Transverse colon (tissue), 4 donors: ENCODE measurements around the gene AZU1. TPM values are rescaled to one million over a fixed set of nuclear protein-coding genes. Genes with fewer than 3 reads are reported as not detected.
A peak's percentile ranks its signal among the peaks of the same experiment; 100 is the strongest.

Source experiments
- DNase-seq: peaks from one replicate; pipeline ENCODE4 v3.0.0-alpha.2; 2019
- H3K27ac ChIP-seq, 4 donors: fragments of 200-600 bp; sonication (generic); 2 replicates each; pipeline ENCODE4 v1.5.1; 2016 to 2018; ENCODE audit warnings: inconsistent platforms in 4 of 4
- H3K27me3 ChIP-seq: fragments of 200-600 bp; sonication (generic); 2 replicates; pipeline ENCODE4 v1.5.1; 2017; ENCODE audit warnings: inconsistent platforms
- H3K36me3 ChIP-seq, 4 donors: fragments of 200-600 bp; sonication (generic); 2 replicates each; pipeline ENCODE4 v1.5.1; 2017 to 2019; ENCODE audit warnings: inconsistent platforms in 4 of 4
- H3K4me1 ChIP-seq, 4 donors: fragments of 200-600 bp; sonication (generic); 2 replicates each; pipeline ENCODE4 v1.5.1; 2017 to 2020; ENCODE audit warnings: inconsistent platforms in 4 of 4
- H3K4me3 ChIP-seq, 4 donors: fragments of 200-600 bp; sonication (generic); 1 replicate in 1 of 4; 2 replicates in 3 of 4; pipeline versions ENCODE4 v1.5.1 to v1.6.1; 2017 to 2019; ENCODE audit warnings: inconsistent platforms in 4 of 4
- H3K9me3 ChIP-seq, 2 donors: fragments of 200-600 bp; sonication (generic); 2 replicates each; pipeline ENCODE4 v1.5.1; 2017 to 2019; ENCODE audit warnings: inconsistent platforms in 2 of 2
- EP300 ChIP-seq: sonication (generic); formaldehyde crosslinking; IDR thresholded peaks from one replicate; pipeline ENCODE4 v1.6.1; 2017; ENCODE audit warnings: antibody characterized with exemption, low read depth
- POLR2A ChIP-seq: fragments of 450-650 bp; IDR thresholded peaks from one replicate; pipeline ENCODE4 v1.6.1; 2016; ENCODE audit warnings: antibody characterized with exemption, mild to moderate bottlenecking, moderate library complexity
- POLR2AphosphoS5 ChIP-seq, 3 donors: sonication (generic); formaldehyde crosslinking; IDR thresholded peaks; one replicate each; pipeline ENCODE4 v1.6.1; 2016; ENCODE audit warnings: antibody characterized with exemption in 3 of 3
- WGBS, 2 donors: methylation state at CpG; one replicate each; pipeline ENCODE4 v1.1.5; 2018; ENCODE audit warnings: low coverage in 1 of 2; 5-methylcytosine and 5-hydroxymethylcytosine counted together
- in situ Hi-C, 4 donors: fragments of 200-750 bp; cut with MboI; loops; one replicate each; pipeline versions ENCODE4 v1.15.0 to v1.15.1; 2017; ENCODE audit warnings: low sequenced_read_pairs in 3 of 4, low pct_ligation_motif_present in 1 of 4, low pct_unique_long_range_greater_than_20kb in 1 of 4
- intact Hi-C: fragments of 100-400 bp; cut with DNase I; formaldehyde crosslinking; loops from one replicate; pipeline ENCODE4 v1.15.1; 2023; ENCODE audit warnings: low total_unique reads
- total RNA-seq, 4 donors: library from RNA; depleted of rRNA; stranded (reverse); fragments of >200 nt; gene quantifications; one replicate each; pipeline ENCODE4 v1.1.0, GENCODE V29; 2016
- TF ChIP-seq, protein P1 (sequence below), 5 experiments: fragments of 200-600 bp in 3 of 5; fragments of 450-650 bp in 2 of 5; sonication (generic) in 3 of 5; IDR thresholded peaks; 1 replicate in 2 of 5; 2 replicates in 3 of 5; pipeline ENCODE4 v1.5.1; 2016 to 2017; ENCODE audit warnings: antibody characterized with exemption in 5 of 5, inconsistent platforms in 3 of 5, mild to moderate bottlenecking in 2 of 5, moderate library complexity in 1 of 5

Gene AZU1
- total RNA-seq, 4 donors from 2014 or later, result not detected

DNA sequence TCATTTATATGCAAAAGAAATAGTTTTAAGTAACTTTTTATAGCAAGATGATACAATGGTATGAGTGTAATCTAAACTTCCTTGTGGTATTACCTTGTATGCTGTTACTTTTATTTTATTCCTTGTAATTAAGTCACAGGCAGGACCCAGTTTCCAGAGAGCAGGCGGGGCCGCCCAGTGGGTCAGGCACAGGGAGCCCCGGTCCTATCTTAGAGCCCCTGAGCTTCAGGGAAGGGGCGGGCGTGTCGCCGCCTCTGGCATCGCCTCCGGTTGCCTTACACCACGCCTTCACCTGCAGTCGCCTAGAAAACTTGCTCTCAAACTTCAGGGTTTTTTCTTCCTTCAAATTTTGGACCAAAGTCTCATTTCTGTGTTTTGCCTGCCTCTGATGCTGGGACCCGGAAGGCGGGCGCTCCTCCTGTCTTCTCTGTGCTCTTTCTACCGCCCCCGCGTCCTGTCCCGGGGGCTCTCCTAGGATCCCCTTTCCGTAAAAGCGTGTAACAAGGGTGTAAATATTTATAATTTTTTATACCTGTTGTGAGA, 16.1 kb upstream of the AZU1 start:
- in situ Hi-C loops (no loop called here), intact Hi-C loops (no loop called here)
- peaks cover 0 to 61% (median 33%) of the 10 kb centered on the region in 4 donors for H3K36me3 ChIP-seq

DNA sequence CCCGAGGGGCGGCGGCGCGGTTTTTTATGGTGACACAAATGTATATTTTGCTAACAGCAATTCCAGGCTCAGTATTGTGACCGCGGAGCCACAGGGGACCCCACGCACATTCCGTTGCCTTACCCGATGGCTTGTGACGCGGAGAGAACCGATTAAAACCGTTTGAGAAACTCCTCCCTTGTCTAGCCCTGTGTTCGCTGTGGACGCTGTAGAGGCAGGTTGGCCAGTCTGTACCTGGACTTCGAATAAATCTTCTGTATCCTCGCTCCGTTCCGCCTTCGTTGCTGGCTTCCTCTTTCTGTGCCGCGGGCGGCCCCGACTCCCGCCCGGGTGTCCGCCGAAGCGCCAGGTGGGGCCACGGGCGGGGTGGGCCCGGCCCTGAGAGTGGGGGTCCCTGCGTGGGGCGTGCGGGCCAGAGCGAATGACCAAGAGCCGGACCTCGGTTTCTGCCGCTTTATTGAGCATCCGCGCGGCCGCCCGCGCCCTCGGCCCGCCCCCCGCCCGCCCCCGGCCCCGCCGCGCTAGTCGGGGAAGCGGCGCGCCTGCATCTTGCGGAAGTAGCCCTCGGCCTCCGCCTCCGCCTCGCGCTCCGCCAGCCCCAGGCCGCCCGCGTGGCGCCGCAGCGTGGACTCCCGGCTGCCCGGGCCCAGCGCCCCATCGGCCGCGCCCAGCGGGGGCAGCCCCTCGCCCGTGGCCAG, 15.4 kb upstream of the AZU1 start:
- peaks cover 0 to 55% (median 27%) of the 10 kb centered on the region in 4 donors for H3K36me3 ChIP-seq
- in situ Hi-C loops, result no loop called here

More for the DNA sequence above, 16.1 kb upstream of the AZU1 start:
- no peaks in the 10 kb centered on the region for H3K27me3 ChIP-seq
- no peaks in the 10 kb centered on the region for H3K4me1 ChIP-seq
- TF ChIP-seq, protein P1, sequence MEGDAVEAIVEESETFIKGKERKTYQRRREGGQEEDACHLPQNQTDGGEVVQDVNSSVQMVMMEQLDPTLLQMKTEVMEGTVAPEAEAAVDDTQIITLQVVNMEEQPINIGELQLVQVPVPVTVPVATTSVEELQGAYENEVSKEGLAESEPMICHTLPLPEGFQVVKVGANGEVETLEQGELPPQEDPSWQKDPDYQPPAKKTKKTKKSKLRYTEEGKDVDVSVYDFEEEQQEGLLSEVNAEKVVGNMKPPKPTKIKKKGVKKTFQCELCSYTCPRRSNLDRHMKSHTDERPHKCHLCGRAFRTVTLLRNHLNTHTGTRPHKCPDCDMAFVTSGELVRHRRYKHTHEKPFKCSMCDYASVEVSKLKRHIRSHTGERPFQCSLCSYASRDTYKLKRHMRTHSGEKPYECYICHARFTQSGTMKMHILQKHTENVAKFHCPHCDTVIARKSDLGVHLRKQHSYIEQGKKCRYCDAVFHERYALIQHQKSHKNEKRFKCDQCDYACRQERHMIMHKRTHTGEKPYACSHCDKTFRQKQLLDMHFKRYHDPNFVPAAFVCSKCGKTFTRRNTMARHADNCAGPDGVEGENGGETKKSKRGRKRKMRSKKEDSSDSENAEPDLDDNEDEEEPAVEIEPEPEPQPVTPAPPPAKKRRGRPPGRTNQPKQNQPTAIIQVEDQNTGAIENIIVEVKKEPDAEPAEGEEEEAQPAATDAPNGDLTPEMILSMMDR (IDR thresholded peaks at IDR 0.05), result no peak
- TF ChIP-seq POLR2AphosphoS5 (IDR thresholded peaks at IDR 0.05), result no peak
- no peak for TF ChIP-seq POLR2A
- no peak overlapping the region for H3K27ac ChIP-seq
- H3K4me3 ChIP-seq, result no peak overlapping the region
- H3K9me3 ChIP-seq, result no peaks in the 10 kb centered on the region
- no peak for DNase-seq
- 92 to 94% methylated on average over 9 to 20 of the region's 20 CpGs for WGBS, 2 donors

DNA sequence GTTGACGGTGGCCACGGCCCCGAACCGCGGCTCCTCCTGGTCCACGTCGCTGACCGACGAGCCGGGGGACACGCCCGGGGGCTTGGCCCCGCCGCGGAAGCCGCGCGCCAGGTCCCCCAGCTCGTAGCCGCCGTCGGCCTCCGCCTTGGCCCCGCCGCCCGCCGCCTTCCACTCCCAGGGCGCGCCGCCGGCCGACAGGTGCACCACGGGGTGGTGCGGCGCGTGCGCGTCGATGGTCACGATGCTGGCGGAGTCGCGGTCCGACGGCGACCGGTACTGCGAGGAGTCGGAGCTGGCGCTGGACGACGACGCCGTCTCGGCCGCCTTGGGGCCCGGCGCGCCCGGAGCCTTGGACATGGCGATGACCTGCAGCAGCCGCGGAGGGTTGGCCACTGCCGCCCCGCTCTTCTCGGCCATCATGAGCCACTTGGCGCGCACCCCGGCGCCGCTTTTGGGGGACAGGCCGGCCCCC, 14.9 kb upstream of the AZU1 start:
- peaks cover 0 to 49% (median 23%) of the 10 kb centered on the region in 4 donors for H3K36me3 ChIP-seq
- H3K4me1 ChIP-seq, result no peaks in the 10 kb centered on the region
- no peak overlapping the region for H3K27ac ChIP-seq
- no peaks in the 10 kb centered on the region for H3K27me3 ChIP-seq
- intact Hi-C loops (no loop called here), in situ Hi-C loops (no loop called here)
- TF ChIP-seq, protein P1 (IDR thresholded peaks at IDR 0.05), result no peak
- TF ChIP-seq POLR2AphosphoS5 (IDR thresholded peaks at IDR 0.05) (no peak), POLR2A (no peak), EP300 (no peak)
- no peaks in the 10 kb centered on the region for H3K9me3 ChIP-seq
- 96% methylated on average over 48 of the region's 72 CpGs; no CpG with 5 or more reads in 1 of the 2 donors for WGBS, 2 donors
- no peak for DNase-seq
- H3K4me3 ChIP-seq, result no peak overlapping the region

More for the DNA sequence above, 15.4 kb upstream of the AZU1 start:
- H3K9me3 ChIP-seq, result no peaks in the 10 kb centered on the region
- no peak for DNase-seq
- intact Hi-C loops, result no loop called here
- 90 to 94% methylated on average over 14 to 72 of the region's 80 CpGs for WGBS, 2 donors
- no peaks in the 10 kb centered on the region for H3K4me1 ChIP-seq
- H3K4me3 ChIP-seq, result no peak overlapping the region
- TF ChIP-seq POLR2AphosphoS5 (IDR thresholded peaks at IDR 0.05) (no peak), EP300 (no peak), POLR2A (no peak)
- TF ChIP-seq, protein P1 (IDR thresholded peaks at IDR 0.05), result no peak
- H3K27ac ChIP-seq, result no peak overlapping the region
- no peaks in the 10 kb centered on the region for H3K27me3 ChIP-seq

DNA sequence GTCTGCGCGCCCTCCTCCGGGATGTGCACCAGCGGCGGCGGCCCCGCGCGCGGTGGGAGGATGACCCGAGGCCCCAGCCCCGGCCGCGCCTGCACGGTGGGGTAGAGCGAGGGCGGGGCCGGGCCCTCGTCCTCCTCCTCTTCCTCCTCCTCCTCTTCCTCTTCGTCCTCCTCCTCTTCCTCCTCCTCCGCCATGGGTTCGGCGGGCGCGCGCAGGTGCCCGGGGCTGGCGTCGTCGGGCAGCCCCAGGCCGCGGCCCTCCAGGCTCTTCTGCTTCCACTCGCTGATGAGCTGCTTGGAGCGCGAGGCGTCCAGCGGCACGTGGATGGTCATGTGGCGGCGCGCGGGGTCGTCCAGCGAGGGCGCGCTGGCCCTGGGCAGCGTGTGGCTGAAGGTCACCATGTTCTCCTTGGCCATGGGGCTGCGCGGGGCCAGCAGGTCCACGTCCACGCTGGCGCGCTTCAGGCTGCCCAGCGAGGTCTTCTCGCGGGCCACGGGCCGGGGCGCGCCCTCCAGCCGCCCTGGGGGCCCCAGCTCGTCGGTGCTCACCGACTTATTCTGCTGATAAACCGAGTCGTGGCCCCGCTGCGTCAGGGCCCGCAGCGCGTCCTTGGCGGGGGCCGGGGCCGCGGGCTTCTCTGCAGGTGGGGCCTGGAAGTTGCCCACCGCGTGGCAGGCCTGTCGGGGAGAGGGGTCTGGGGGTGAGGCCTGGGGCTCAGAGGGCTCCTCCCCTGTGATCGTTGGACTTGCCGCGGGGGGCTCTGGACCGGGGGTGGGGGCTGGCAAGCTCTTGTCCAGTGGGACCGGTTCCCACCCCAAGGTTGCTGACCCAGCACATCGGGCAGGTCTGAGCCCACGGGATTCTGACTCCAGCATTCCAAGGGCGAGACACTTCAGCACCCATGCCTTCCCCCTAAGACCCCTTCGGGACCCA, 14.2 kb upstream of the AZU1 start:
- in situ Hi-C loops, result no loop called here
- TF ChIP-seq POLR2AphosphoS5 (IDR thresholded peaks at IDR 0.05), result peak in 1 of 3 donors; percentile 37
- TF ChIP-seq, protein P1 (IDR thresholded peaks at IDR 0.05), result no peak
- Histone ChIP-seq H3K9me3 (no peaks in the 10 kb centered on the region), H3K27me3 (no peaks in the 10 kb centered on the region), H3K36me3 (peaks cover 0 to 42% (median 19%) of the 10 kb centered on the region in 4 donors), H3K4me1 (no peaks in the 10 kb centered on the region), H3K27ac (no peak overlapping the region), H3K4me3 (no peak overlapping the region)
- intact Hi-C loops, result no loop called here
- WGBS, 2 donors, result 96% methylated on average over 61 of the region's 87 CpGs; no CpG with 5 or more reads in 1 of the 2 donors
- DNase-seq, result no peak
